Gastrocnemius medialis (tissue), 4 donors: ENCODE measurements around the gene RPL19. TPM values are rescaled to one million over a fixed set of nuclear protein-coding genes. Genes with fewer than 3 reads are reported as not detected.

ENCODE experiments used
- ATAC-seq, 2 donors: fragments of 150-250 bp; one replicate each; pipeline ENCODE4 v1.9.1; 2016
- DNase-seq, 2 donors: peaks; one replicate each; pipeline ENCODE4 v3.0.0-alpha.2; 2019
- H3K27ac ChIP-seq, 4 donors: fragments of 200-600 bp; sonication (generic); 1 replicate in 1 of 4; 2 replicates in 3 of 4; pipeline ENCODE4 v1.5.1; 2016 to 2018; ENCODE audit warnings: mild to moderate bottlenecking in 2 of 4, moderate library complexity in 1 of 4
- H3K27me3 ChIP-seq, 3 donors: fragments of 200-600 bp; sonication (generic) in 2 of 3; 1 replicate in 1 of 3; 2 replicates in 2 of 3; pipeline versions ENCODE4 v1.5.1 to v1.6.0; 2016 to 2019; ENCODE audit warnings: mild to moderate bottlenecking in 1 of 3, moderate library complexity in 1 of 3
- H3K36me3 ChIP-seq, 2 donors: fragments of 200-600 bp; sonication (generic) in 1 of 2; one replicate each; pipeline ENCODE4 v1.5.1; 2017 to 2018
- H3K4me1 ChIP-seq, 2 donors: fragments of 200-600 bp; sonication (generic) in 1 of 2; one replicate each; pipeline ENCODE4 v1.5.1; 2016 to 2017; ENCODE audit warnings: mild to moderate bottlenecking in 2 of 2
- H3K4me3 ChIP-seq, 4 donors: fragments of 200-600 bp; sonication (generic) in 3 of 4; 1 replicate in 1 of 4; 2 replicates in 3 of 4; pipeline ENCODE4 v1.5.1; 2016 to 2019; ENCODE audit warnings: mild to moderate bottlenecking in 2 of 4
- H3K9me3 ChIP-seq, 3 donors: fragments of 200-600 bp; sonication (generic) in 2 of 3; 1 replicate in 1 of 3; 2 replicates in 2 of 3; pipeline ENCODE4 v1.5.1; 2016 to 2019
- CTCF ChIP-seq, 5 experiments: fragments of 450-650 bp in 3 of 5; fragments of 200-600 bp in 2 of 5; sonication (generic) in 2 of 5; IDR thresholded peaks in 4 of 5; conservative IDR thresholded peaks in 1 of 5; 1 replicate in 4 of 5; 2 replicates in 1 of 5; pipeline ENCODE4 v1.5.1; 2016 to 2019; ENCODE audit warnings: antibody characterized with exemption in 5 of 5, mild to moderate bottlenecking in 3 of 5, moderate library complexity in 3 of 5
- POLR2A ChIP-seq, 2 donors: fragments of 450-650 bp; IDR thresholded peaks; one replicate each; pipeline ENCODE4 v1.6.1; 2017; ENCODE audit warnings: antibody characterized with exemption in 2 of 2, mild to moderate bottlenecking in 2 of 2, moderate library complexity in 2 of 2
- in situ Hi-C, 4 donors: fragments of 200-750 bp; cut with MboI; loops; one replicate each; pipeline versions ENCODE4 v1.15.0 to v1.8.0; 2017; ENCODE audit warnings: low sequenced_read_pairs in 4 of 4
- intact Hi-C: fragments of 100-400 bp; cut with DNase I; formaldehyde crosslinking; loops from one replicate; pipeline ENCODE4 v1.15.1; 2023; ENCODE audit warnings: low total_unique reads
- total RNA-seq, 4 donors: library from RNA; depleted of rRNA; stranded (reverse); fragments of >200 nt; gene quantifications; one replicate each; pipeline versions ENCODE4 v1.1.0 to v1.2.3, GENCODE V29; 2016

The RPL19 gene
- total RNA-seq, 4 donors from 2014 or later, result 1,960 to 2,584 (median 2,358) TPM

- TF ChIP-seq POLR2A (IDR thresholded peaks at IDR 0.05), result no peak
- no peak for TF ChIP-seq CTCF (IDR thresholded peaks at IDR 0.05 in 4 of 5, conservative IDR thresholded peaks at IDR 0.05 in 1 of 5)
- no peak overlapping the region for H3K4me3 ChIP-seq
- no peaks in the 10 kb centered on the region for H3K27me3 ChIP-seq
- ATAC-seq, result no peak
- DNase-seq, result no peak
- H3K4me1 ChIP-seq, result peaks cover 7% of the 10 kb centered on the region in 2 donors
- no peak overlapping the region for H3K27ac ChIP-seq
- intact Hi-C loops, result no loop called here
- in situ Hi-C loops, result loop anchor here in 1 of 4 donors (25.0 kb wide), 1 partner anchor 308 kb away; the partner anchor contains the start of genes LASP1 and RPL23
- no peaks in the 10 kb centered on the region for H3K36me3 ChIP-seq
- H3K9me3 ChIP-seq, result no peaks in the 10 kb centered on the region
These were observed 30.0 kb upstream of the RPL19 start for GRCh38 chr17:39170109-39170508.

GRCh38 chr17:39170558-39170957, 29.5 kb upstream of the RPL19 start:
- intact Hi-C loops, result no loop called here
- in situ Hi-C loops, result loop anchor here in 1 of 4 donors (25.0 kb wide), 1 partner anchor 308 kb away; the partner anchor contains the start of genes LASP1 and RPL23
- no peak for ATAC-seq
- no peak for TF ChIP-seq CTCF (IDR thresholded peaks at IDR 0.05 in 4 of 5, conservative IDR thresholded peaks at IDR 0.05 in 1 of 5)
- TF ChIP-seq POLR2A (IDR thresholded peaks at IDR 0.05), result no peak
- no peaks in the 10 kb centered on the region for H3K9me3 ChIP-seq
- no peaks in the 10 kb centered on the region for H3K27me3 ChIP-seq
- H3K27ac ChIP-seq, result no peak overlapping the region
- DNase-seq, result no peak
- no peaks in the 10 kb centered on the region for H3K36me3 ChIP-seq
- H3K4me3 ChIP-seq, result no peak overlapping the region
- H3K4me1 ChIP-seq, result peaks cover 8 to 12% of the 10 kb centered on the region in 2 donors

GRCh38 chr17:39171933-39172332, 28.1 kb upstream of the RPL19 start:
- peaks cover 18 to 22% of the 10 kb centered on the region in 2 donors for H3K4me1 ChIP-seq
- ATAC-seq, result no peak
- H3K27me3 ChIP-seq, result no peaks in the 10 kb centered on the region
- no peaks in the 10 kb centered on the region for H3K9me3 ChIP-seq
- no peak overlapping the region for H3K4me3 ChIP-seq
- no peak overlapping the region for H3K27ac ChIP-seq
- in situ Hi-C loops (loop anchor here in 1 of 4 donors (25.0 kb wide), 1 partner anchor 310 kb away; the partner anchor contains the start of genes LASP1 and RPL23), intact Hi-C loops (no loop called here)
- no peak for DNase-seq
- H3K36me3 ChIP-seq, result peaks cover 0 to 5% of the 10 kb centered on the region in 2 donors
- no peak for TF ChIP-seq POLR2A (IDR thresholded peaks at IDR 0.05)
- TF ChIP-seq CTCF (IDR thresholded peaks at IDR 0.05 in 4 of 5, conservative IDR thresholded peaks at IDR 0.05 in 1 of 5), result no peak

- in situ Hi-C loops, result loop anchor here in 1 of 4 donors (25.0 kb wide), 1 partner anchor 311 kb away; the partner anchor contains the start of genes LASP1 and RPL23
- ATAC-seq (no peak), DNase-seq (no peak)
- Histone ChIP-seq H3K4me1 (peaks cover 12 to 26% of the 10 kb centered on the region in 2 donors), H3K4me3 (no peak overlapping the region), H3K27ac (no peak overlapping the region), H3K36me3 (peaks cover 0 to 17% of the 10 kb centered on the region in 2 donors), H3K9me3 (no peaks in the 10 kb centered on the region), H3K27me3 (no peaks in the 10 kb centered on the region)
- intact Hi-C loops, result no loop called here
- no peak for TF ChIP-seq CTCF (IDR thresholded peaks at IDR 0.05 in 4 of 5, conservative IDR thresholded peaks at IDR 0.05 in 1 of 5)
These were observed 27.0 kb upstream of the RPL19 start for GRCh38 chr17:39173080-39173479.
